NCI-H1105 treated with DMSO at 0.1 percent for 48 hours (cell line): ENCODE measurements around the gene GSTM2.

Experiments used
- DNase-seq: peaks from one replicate; lab custom pipeline; 2025; lab: John Stamatoyannopoulos, UW

The GSTM2 gene

GRCh38 chr1:109667452-109668122 is at the start of gene GSTM2:
Gene GSTM2 (plus strand): TSS chr1:109668057. CDS start chr1:109668116, 59 bp downstream.
- peak; percentile 54 for DNase-seq

- no peak for DNase-seq
Measured at GRCh38 chr1:109618661-109619575, 48.9 kb upstream of the GSTM2 start.

- peak; percentile 47 for DNase-seq
Measured at GRCh38 chr1:109619576-109620400, 48.1 kb upstream of the GSTM2 start, which contains the start of the genes AMPD2 and GNAT2. Gene AMPD2 (plus strand): TSS chr1:109619837. CDS start chr1:109621176, 1,339 bp downstream. Gene GNAT2 (minus strand): TSS chr1:109619616. CDS start chr1:109612870, 6,746 bp downstream.

GRCh38 chr1:109620401-109620791 is 47.5 kb upstream of the GSTM2 start:
- DNase-seq, result peak; percentile 34

GRCh38 chr1:109620841-109621286 is 47.0 kb upstream of the GSTM2 start:
- peak; percentile 91 for DNase-seq

GRCh38 chr1:109621379-109622136 is 46.3 kb upstream of the GSTM2 start:
- DNase-seq, result no peak

- no peak for DNase-seq
Measured at GRCh38 chr1:109622137-109622892, 45.5 kb upstream of the GSTM2 start.

- DNase-seq, result no peak
Measured at GRCh38 chr1:109622895-109623294, 45.0 kb upstream of the GSTM2 start.

GRCh38 chr1:109623601-109624161 is 44.2 kb upstream of the GSTM2 start:
- DNase-seq, result no peak

- no peak for DNase-seq
Measured at GRCh38 chr1:109624201-109625010, 43.5 kb upstream of the GSTM2 start.

- DNase-seq, result no peak
Measured at GRCh38 chr1:109625176-109625575, 42.7 kb upstream of the GSTM2 start.

GRCh38 chr1:109625601-109626560 is 42.0 kb upstream of the GSTM2 start:
- DNase-seq, result no peak

GRCh38 chr1:109626682-109627408 is 41.0 kb upstream of the GSTM2 start:
- DNase-seq, result no peak

GRCh38 chr1:109627692-109628399 is 40.0 kb upstream of the GSTM2 start:
- DNase-seq, result no peak

GRCh38 chr1:109628540-109629321 is 39.1 kb upstream of the GSTM2 start:
- no peak for DNase-seq
